ENCODE measurements around the gene GKN1.

GKN1 gene

DNA sequence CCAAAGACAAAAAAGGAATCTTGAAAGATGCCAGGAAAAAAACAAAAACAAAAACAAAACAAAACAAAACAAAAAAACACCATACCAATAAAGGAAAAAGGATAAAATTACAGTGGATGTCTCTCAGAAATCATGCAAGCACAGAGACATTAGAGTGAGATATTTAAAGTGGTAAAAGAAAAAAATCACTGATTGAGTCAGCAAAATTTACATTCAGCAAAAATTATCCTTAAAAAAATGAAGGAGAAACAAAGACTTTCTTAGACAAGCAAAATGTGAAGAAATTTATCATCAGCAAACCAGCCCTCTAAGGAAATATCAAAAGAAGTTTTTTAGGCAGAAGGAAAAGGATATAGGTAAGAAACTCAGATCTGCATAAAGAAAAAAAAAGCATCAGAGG, 10.2 kb upstream of the GKN1 start:
- no peak for DNase-seq

DNA sequence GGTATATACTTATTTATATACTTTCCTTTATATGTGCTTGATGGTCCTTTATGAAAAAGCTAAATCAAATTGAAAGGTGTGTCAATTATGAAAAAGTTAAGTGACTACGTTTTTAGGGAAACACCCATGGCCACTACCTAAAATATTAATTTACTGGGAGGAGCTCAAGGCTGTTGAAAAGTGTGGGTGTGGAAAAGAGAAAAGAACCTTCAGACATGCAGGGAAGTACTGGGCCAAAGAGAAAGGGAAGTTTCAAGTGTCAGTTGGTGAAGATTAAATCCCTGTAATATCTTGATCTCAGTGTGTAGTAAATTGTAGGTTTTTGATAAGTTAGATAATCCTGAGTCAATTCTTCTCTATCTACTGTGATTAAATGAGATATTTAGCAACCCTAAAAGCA, 6.2 kb upstream of the GKN1 start:
- DNase-seq = no peak

DNA sequence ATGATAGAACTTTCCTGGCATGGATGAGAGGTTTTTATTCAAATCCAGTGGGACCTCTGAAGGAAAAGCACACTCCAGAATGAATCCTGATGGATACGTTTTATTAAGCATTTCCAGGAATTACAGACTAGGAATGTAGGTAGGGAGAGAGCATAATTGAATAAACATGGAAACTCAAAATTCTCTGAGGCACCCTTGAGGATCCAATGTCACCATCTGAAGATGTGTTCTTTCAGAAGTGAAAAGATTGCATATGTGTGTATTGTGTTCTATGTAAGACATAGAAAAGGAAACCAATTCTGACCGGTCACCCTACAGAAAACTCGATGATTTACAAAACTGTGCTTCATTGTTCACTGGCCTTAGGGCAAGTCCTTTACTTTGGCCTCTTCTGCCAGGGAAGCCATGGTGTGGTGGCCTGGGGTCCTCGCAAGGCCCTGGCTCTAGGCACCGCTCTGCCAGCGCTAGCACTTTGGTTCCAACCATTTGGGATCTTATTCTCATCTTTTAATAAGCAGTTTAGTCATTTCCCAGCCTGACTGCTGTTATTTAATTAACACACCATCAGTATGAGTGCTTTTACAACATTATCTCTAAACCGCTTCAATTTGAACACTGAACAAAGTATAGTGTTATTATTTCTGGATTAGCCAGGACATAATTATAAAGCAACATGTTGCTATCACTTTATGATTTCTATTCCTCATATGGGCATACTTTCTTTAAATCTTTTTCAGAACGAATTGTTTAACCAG, 4.5 kb upstream of the GKN1 start:
- no peak for DNase-seq

DNA sequence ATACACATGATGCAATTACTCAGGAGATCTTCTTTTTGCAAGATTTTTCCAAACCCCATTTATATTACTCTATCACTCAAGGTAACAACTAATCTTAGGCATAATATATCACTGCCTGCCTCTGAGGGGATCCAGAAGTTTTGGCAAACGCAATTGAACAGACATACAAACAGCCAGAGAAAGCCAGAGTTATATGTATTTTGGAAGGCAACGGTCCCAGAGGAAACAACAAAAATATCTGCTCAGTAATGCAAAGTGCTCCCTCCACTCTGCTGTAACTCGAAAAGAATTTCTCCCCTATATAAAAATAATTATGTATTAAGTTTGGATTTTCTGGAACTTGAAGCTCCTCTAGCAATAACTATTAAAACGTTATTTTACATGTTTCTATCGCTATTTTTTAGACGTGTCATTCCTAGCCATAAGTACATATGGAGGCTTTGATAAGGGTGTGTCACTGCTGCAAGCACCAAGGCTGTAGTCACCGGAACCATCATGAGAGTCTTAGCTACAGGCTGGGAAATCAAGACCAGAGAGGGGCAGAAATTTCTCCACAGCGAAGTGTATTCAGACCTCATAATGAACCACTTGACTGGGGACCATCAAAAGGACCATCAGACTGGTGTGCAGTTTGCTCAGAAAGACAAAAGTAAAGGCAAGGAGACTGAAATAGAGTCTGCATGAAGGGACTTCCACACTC, 3.7 kb upstream of the GKN1 start:
- no peak for DNase-seq

DNA sequence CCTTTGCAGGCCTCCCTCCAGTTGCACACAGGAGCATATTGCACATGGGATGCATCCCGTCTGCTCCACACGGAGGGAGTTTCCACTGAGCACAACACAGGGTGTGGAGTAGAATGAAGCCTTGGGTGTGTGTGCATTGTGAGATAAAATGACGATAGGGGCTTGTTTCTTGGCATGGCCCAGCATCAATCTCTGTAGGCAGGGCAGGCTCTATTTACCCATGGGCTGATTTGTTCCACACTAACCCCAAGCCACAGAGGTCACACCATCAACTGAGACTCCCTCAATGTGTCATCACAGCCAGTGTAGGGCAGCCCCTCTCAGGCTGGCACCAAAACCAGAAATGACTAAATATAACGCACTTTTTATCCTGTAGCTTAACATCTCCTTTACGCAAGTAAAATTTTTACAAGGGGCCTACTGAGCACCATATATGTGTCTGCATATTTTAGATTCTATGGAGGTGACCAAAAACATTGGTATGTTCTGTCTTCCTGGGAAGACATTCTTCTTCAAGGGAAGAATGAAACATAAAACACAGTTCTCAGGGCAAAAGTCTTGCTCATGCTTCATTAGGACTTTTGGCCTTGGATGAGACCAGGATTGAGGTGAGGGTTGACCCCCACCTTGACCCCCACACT, 2.7 kb upstream of the GKN1 start:
- DNase-seq = no peak

DNA sequence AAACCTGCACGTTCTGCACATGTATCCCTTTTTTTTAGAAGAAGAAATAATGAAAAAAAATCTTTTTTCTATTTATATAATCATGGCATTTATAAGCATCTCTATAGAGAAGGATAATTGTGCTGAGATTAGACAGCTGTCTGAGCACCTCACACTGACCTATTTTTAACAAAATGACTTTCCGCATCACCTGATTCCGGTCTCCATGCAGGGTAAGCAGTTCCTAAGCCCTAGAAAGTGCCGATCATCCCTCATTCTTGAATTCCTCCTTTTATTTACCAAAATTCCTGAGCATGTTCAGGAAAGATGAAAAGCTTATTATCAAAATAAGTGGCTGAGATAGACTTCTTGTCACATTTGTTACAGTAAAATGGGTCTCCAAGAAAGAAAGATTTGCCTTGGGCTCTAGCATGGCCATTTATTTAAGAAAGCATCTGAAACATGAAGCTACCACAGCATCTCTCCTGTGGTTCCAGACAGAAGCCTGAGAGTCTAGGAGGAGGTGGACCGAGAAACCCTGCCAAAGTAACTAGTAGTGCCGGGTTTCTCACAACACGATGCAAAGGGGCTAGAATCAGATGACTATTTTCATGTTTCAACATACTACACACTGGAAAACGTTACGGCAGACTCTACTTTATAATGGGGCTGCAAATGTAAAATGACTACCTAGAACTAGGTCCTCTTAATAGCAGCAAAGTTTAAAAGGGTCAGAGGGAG, 670 bp downstream of the GKN1 start:
- DNase-seq = no peak

DNA sequence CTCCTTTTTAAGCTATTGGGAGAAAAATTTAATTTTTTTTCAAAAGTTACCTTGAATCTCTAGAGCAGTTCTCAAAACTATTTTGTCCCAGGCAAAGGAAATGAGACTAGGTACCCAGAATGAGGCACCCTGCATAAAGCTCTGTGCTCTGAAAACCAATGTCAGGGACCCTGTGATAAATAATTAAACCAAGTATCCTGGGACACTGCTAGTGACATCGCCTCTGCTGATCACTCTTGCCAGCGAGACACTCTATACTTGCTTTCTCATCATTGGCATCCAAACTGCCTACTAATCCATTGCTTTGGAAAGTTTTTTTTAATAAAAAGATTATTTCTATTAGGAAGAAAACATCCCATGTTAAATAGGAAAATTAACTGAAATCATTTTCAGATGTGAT, 1.4 kb downstream of the GKN1 start:
- DNase-seq = no peak

DNA sequence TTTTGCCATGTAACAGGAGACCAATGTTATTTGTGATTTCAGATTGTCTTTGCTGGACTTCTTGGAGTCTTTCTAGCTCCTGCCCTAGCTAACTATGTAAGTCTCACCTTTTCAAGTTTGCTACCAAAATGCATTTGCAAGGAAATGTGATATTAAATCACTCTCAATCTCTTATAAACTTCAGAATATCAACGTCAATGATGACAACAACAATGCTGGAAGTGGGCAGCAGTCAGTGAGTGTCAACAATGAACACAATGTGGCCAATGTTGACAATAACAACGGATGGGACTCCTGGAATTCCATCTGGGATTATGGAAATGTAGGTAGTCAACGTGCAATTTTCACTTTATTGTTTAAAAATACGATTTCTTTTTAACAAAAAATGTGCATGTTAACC, 3.0 kb downstream of the GKN1 start:
- DNase-seq = no peak

DNA sequence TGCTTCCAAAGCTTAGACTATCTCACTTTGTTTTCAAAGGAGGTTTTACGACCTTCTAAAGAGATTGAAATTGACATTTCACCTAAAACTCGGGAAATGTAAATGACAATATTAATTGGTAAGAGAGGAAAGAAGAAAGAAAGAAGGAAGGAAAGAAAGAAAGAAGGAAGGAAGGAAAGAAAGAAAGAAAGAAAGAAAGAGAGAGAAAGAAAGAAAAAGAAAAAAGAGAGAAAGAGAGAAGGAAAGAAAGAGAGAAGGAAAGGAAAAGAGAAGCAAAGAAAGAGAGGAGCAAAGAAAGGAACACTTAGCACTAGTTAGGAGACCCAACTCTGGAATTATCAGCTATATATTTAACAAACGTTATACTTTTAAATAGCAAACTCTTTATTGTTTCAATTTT, 3.7 kb downstream of the GKN1 start:
- no peak for DNase-seq

DNA sequence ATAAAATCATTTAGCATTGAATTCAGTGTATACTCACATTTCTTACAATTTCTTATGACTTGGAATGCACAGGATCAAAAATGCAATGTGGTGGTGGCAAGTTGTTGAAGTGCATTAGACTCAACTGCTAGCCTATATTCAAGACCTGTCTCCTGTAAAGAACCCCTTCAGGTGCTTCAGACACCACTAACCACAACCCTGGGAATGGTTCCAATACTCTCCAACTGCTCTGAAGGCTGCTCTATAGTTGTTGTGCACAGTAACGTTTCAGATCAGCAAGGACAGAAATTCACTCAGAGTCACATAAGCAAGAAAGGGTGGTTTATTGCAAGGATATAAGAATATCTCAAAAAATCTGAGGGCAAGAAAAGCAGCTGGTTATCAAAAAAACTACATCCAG, 6.5 kb downstream of the GKN1 start:
- peak in 1 of 2 experiments; percentile 50 for DNase-seq

DNA sequence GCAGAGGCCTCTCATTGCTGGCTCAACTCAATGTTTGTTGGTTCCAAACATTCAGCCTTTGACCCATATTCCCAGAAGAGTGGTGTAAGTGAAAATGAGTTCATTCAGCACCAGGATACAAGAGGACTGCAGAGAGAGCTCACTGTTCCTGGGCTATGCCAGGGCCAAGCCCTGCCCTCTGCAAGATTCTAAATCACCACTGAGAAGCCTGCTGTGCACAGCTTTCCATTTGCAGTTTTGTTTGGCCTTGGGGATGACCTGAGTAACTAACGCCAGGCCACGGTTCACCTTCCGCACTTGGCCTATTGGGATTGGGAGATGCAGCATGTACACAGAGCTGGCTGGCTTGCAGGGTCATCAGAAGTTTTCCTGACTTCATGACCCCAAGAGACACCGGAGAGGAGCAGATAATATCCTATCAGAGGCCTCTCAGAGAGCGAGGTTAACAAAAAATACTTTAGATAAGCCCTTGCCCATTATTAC, 12.6 kb downstream of the GKN1 start:
- no peak for DNase-seq

DNA sequence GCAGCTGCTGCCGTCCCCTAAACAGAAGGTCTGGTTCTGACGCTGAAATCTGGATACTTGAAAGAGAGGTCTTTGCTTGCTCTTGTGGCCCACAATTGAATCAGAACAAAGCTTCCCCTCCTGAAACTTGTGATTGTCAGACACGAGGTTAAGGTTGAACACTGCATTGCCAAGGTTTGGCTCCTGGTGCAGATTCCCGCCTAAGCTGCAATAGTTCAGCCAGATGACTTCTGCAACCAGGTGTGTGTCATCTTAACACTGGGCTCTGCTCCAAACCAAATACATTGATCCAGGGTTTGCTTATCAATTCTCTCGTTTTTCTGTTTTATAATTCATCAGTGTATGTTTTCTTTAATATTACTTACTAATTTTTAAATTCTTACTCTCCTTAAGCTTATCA, 14.6 kb downstream of the GKN1 start:
- DNase-seq = no peak

DNA sequence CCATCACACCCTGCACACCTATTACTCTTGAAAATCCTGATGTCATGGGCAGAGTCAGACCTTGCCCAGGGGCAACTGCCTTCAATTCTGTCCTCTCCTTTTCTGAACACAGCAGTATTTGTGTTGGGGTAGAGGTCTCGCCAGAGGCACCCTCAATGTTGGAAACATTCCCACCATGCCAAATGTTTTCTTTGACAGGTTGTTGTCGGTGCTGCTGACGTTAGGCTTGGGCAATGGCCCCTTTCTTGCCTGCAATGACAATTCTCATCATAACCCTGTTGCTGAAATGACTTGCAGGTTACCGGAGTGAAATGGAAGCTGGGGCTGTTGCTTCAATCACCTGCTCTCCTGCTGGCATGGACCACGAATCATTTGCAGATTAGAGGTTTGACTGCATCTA, 17.9 kb downstream of the GKN1 start:
- DNase-seq = no peak

DNA sequence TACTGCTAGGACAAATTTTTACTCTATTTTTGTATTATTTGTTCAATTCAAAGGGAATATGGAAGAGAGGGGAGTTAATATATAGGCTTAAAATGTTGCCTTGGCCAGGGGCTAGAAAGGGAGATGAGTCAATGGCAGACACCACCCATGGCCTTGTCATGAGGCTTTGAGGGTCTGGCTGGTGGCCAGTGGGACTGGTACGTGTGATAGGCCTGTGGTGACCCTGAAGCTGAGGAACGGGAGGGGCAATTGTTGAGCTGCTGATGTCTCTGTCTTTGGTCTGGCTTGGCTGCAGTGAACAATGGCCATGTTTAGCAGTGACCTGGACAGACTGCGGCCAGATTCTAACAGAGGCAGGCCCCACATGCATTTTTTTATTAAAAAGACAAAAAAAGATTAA, 18.5 kb downstream of the GKN1 start:
- DNase-seq = no peak

DNA sequence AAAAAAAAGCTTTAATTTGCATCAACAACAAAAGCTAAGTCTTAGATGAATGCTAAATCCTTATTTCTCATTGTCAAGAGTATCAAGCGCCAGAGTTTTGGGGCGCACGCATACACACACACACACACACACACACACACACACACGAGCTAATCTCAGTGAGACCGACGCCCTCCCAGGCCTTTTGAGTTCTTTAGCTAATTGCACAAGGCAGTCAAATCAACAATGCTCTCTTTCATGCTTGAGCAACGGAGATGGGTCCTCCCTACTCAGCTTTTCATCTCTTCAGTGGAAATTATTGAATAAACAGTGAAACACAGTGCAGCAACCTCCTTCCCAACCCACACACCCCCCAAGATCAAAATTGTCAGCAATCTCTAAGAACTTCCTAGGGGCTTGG, 19.2 kb downstream of the GKN1 start:
- no peak for DNase-seq

DNA sequence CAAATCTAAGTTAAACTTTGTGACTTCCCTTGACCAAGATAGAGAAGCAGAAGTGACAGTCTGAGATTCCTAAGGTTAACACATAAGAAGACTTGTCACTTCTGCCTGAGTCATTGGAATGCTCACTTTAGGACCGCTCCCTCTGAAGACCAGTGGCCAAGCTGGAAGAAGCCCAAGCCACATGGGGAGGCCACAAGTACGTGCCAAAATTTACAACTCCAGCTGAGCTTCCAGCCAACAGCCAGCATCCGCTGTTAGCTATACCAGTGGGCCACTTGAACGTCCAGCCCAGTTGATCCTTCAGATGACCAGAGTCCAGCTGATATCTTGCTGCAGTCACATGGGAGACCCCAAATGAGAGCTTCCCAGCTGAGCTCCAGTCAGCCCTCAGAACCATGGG, 20.4 kb downstream of the GKN1 start:
- no peak for DNase-seq

DNA sequence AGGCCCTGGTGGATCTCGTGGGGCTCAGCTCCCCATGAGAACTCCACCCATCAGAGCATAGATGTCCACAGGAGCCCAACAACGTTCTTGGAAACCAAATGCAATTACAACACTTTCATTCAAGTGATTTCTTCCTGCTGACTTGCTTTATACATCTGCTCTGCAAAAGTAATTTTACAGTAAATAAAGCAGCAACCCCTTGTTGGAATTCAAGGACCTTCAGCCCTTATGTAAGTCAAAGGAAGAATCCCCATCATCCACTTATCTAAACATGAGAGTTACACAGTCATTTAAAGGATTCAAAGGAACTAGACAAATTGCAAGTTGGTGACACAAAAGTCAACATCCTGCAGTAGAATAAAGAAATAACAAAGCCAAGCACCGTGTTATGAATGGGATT, 21.5 kb downstream of the GKN1 start:
- no peak for DNase-seq

DNA sequence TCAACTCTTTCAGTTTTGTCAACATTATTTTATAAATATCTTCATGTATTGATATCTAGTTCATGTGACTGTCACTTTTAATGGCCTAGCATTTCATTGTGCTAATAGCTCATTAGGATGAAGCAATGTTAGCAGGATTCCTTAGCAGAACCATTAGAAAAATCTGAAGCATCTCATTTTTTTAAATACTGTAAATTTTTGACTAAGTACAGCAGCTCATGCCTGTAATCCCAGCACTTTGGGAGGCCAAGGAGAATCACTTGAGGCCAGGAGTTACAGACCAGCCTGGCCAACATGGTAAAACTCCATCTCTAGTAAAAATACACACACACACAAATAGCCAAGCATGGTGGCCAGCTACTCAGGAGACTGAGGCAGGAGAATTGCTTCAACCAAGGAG, 23.0 kb downstream of the GKN1 start:
- DNase-seq = no peak

DNA sequence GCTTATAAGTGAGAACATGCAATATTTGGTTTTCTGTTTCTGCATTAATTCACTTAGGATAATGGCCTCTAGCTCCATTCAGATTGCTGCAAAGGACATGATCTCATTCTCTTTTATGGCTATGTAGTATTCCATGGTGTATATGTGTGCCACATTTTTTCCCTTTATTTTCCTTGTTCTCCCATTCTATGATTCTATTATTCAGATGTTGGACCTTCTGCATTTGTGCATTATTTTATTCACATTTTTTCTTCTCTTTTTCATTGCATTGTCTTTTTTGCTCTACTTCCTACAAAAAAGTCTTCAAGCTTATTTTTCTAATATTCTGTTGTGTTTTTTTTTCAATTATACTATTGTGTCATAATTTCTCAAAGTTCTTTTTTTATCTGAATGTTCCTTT, 27.4 kb downstream of the GKN1 start:
- DNase-seq = no peak

DNA sequence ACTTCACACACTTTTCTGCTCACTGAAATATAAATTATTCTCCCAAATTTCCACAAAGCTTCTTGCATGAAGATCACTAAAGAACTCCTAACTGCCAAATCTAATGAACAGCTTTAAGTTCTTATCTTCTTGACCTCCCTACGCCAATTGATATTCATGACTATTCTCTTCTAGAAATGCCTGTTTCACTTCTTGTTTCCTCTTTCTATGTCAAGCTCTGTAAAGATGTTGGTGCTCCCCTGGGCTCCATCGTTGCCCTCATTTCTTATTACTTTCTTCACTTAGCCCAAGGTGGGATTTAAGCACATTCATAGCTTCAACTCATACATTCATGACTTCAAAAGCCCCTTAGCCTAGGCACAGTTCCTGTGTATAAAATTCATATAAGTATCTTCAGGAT, 29.3 kb downstream of the GKN1 start:
- DNase-seq = no peak

DNA sequence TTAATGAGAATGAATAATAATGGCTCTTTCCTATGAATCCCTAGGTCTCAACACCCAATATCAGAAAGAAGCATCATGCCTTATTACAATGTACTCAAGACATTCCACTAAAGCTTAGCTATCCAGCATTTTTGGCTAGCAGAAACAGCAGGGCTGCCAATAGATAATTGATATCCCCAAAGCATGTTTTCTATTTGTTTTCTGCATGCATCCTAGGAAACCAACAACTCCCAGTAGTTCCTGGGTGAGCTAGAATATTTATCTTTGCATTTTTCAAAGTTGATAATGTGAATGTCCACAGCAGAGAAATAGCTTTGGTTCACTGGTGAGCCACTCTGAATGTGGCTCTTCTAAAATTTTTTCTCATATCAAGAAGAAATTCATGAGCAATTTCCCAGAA, 32.7 kb downstream of the GKN1 start:
- DNase-seq = no peak

DNA sequence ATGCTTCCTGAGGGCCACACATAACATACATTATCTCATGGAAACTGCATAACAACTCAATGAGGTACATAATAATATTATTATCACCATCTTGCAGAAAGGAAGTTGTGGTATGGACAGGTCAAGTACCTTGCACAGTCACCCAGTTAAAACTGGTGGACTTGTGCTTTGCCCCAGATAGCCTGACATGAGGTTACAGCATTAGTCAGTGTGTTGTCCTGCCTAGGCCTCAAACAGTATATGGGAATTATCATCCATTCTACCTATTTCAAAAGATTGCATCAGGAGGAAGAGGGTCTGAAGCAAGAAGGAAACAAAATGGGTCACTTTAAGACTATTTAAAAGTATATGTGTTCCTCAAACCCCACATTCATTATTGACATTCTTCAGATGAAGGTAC, 33.2 kb downstream of the GKN1 start:
- no peak for DNase-seq

DNA sequence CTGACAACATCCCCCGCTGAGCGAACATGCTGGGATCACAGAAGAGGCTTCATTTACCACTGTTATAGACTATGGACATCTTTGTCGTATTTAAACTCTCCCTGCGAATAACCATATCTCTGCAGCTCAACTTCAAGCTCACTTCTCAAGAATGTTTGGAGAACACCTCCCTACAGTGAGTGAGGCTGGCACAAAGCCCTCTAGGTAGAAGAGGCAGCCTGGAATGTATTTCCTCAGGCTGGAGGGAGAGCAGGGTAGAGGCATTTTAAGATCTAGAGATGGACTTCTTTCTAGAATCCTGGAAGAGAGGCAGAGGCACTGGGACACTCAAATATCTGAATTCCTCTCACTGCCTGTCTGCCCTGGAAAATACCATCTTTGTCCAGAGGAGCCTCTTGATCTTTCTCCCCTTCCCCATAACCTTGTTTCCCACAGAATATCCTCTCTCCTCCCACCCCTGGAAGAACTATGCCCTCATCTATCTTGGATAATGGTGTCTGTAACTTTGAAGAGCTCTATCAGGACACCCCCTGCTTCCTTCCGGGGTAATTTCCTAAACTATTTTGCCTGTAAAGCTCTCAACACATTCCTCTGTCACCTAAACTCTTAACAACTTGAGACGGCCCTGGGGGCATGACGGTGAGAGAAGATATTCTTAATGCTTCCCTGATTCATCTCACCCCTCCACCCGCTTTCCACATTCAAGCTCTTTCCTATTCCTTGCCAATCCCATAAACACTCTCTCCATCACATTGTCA, 36.2 kb downstream of the GKN1 start:
- DNase-seq = no peak

Measured in NCI-H187 (cell line).